Posterior cingulate gyrus (tissue), 11 donors: ENCODE data around the gene HUWE1.
A peak's percentile ranks its signal among the peaks of the same experiment; 100 is the strongest.
"Not testable (repeated sequence)": the region's sequence is repeated elsewhere in the genome, so short reads cannot be mapped to it uniquely, and the experiment has no call there.

Source experiments
- DNase-seq, 10 donors: peaks; one replicate each; pipeline versions ENCODE4 v3.0.0 to v3.0.0-alpha.2; 2020 to 2021; ENCODE audit warnings: mixed read lengths in 3 of 10
- intact Hi-C: fragments of 100-400 bp; cut with DNase I; formaldehyde crosslinking; loops from one replicate; pipeline ENCODE4 v1.15.1; 2023

The HUWE1 gene

GRCh38 chrX:53538781-53539180 lies 147.7 kb downstream of the HUWE1 start:
- no peak for DNase-seq
- intact Hi-C loops = no loop called here

- DNase-seq, intact Hi-C loops: not testable (repeated sequence)
Observed at GRCh38 chrX:53531255-53531966, 155.1 kb downstream of the HUWE1 start.

GRCh38 chrX:53526999-53527398 lies 159.5 kb downstream of the HUWE1 start:
- no peak for DNase-seq
- intact Hi-C loops = no loop called here

- intact Hi-C loops = no loop called here
- DNase-seq = no peak
Observed at GRCh38 chrX:53511322-53511721, 175.2 kb downstream of the HUWE1 start.

- intact Hi-C loops = not testable (repeated sequence)
- DNase-seq = peak in 1 of 10 donors; percentile 74
Observed at GRCh38 chrX:53504035-53504434, 182.5 kb downstream of the HUWE1 start.

- intact Hi-C loops = no loop called here
- DNase-seq = no peak
Observed at GRCh38 chrX:53494436-53494835, 192.1 kb downstream of the HUWE1 start.

GRCh38 chrX:53486285-53486684 lies 200.2 kb downstream of the HUWE1 start:
- intact Hi-C loops = no loop called here
- DNase-seq = no peak

- intact Hi-C loops = no loop called here
- no peak for DNase-seq
Observed at GRCh38 chrX:53483838-53484405, 202.6 kb downstream of the HUWE1 start.

- DNase-seq = no peak
- intact Hi-C loops = no loop called here
Observed at GRCh38 chrX:53483416-53483815, 203.1 kb downstream of the HUWE1 start.
